Neural cell (in vitro differentiated cells): ENCODE results near the gene LTB4R2.

ENCODE experiments used
- CTCF ChIP-seq: fragments of 450-650 bp; IDR thresholded peaks from 2 replicates; pipeline ENCODE4 v1.5.1; 2014; ENCODE audit warnings: antibody characterized with exemption, mild to moderate bottlenecking, moderate library complexity; ENCODE audit not compliant: poor library complexity, severe bottlenecking
- EP300 ChIP-seq: fragments of 450-650 bp; conservative IDR thresholded peaks from 2 replicates; pipeline ENCODE4 v1.6.1; 2014; ENCODE audit warnings: antibody characterized with exemption, mild to moderate bottlenecking, moderate library complexity; ENCODE audit not compliant: poor library complexity, severe bottlenecking
- POLR2AphosphoS5 ChIP-seq: IDR thresholded peaks from 2 replicates; pipeline ENCODE4 v1.6.1; 2012
- RAD21 ChIP-seq: fragments of 450-650 bp; conservative IDR thresholded peaks from 2 replicates; pipeline ENCODE4 v1.6.1; 2014; ENCODE audit warnings: antibody characterized with exemption, mild to moderate bottlenecking, moderate library complexity
- REST ChIP-seq: IDR thresholded peaks from 2 replicates; pipeline ENCODE4 v1.6.1; 2012; ENCODE audit warnings: borderline replicate concordance

- TF ChIP-seq CTCF (no peak), POLR2AphosphoS5 (no peak), EP300 (no peak), REST (no peak), RAD21 (no peak)
Measured at GRCh38 chr14:24300326-24300980, 9.5 kb upstream of the LTB4R2 start.
